Stimulated activated CD8-positive, alpha-beta memory T cell treated with anti-CD3 and anti-CD28 coated beads, Interleukin-7, amount 100 ng/mL, for 4 hours (primary cell): ENCODE measurements around the gene RSBN1.
"Not testable (repeated sequence)": the region's sequence is repeated elsewhere in the genome, so short reads cannot be mapped to it uniquely, and the experiment has no call there.

ENCODE experiments used
- DNase-seq, 2 donors: peaks; one replicate each; pipeline ENCODE4 v3.0.0-alpha.2; 2020; ENCODE audit warnings: low read depth in 2 of 2

Gene RSBN1

DNA sequence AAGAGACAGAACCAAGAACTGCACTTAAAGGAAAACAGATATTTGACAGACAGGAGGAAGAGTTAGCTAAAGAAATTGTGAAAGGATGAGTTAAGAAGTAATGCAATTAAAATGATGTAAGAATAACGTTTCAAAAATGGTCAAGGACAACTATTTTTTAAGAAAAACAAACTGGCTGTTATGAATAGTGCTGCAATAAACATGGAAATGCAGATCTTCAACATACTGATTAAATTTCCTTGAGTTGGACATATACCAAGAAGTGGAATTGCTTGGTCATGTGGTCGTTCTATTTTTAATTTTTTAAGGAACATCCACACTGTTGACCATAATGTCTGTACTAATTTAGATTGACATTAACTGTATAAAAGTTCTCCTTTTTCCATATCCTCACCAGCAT is 29.9 kb downstream of the RSBN1 start:
- no peak for DNase-seq

GRCh38 chr1:113780374-113781146 is 31.7 kb downstream of the RSBN1 start:
- DNase-seq, result no peak

DNA sequence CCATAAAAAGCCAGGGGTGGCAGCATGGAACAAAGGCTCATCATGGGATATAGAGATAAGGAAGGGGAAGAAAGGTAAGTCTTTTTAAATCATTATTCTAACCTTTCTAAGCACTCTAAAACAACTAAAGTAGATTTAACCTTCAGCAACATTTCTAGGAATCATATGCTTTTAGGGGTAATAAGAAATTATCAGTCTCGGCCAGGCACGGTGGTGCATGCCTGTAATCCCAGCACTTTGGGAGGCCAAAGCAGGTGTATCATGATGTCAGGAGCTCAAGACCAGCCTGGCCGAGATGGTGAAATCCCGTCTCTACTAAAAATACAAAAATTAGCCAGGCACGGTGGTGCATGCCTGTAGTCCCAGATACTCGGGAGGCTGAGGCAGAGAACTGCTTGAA is 32.7 kb downstream of the RSBN1 start:
- no peak for DNase-seq

- DNase-seq, result no peak
Observed at GRCh38 chr1:113777561-113777960, 34.7 kb downstream of the RSBN1 start.

GRCh38 chr1:113770031-113770430 is 42.2 kb downstream of the RSBN1 start:
- DNase-seq, result no peak

DNA sequence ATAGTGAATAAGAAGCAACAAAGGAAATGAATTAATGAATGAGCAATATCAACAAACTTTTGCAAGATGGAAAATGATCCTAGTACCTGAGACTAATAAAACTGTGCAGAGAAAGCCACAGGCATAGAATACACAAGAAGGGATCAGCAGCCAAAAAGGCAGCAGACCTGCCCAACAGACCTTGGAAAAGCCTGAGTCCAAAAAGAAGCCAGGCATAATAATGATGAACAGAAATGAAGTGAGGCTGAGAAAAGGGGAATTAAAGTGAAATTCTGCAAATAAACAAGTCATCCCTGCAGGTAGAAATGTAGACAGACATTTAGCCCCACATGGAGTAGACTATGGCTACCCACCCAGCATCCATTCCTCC is 42.7 kb downstream of the RSBN1 start:
- no peak for DNase-seq

GRCh38 chr1:113768916-113769600 is 43.2 kb downstream of the RSBN1 start:
- DNase-seq, result no peak

DNA sequence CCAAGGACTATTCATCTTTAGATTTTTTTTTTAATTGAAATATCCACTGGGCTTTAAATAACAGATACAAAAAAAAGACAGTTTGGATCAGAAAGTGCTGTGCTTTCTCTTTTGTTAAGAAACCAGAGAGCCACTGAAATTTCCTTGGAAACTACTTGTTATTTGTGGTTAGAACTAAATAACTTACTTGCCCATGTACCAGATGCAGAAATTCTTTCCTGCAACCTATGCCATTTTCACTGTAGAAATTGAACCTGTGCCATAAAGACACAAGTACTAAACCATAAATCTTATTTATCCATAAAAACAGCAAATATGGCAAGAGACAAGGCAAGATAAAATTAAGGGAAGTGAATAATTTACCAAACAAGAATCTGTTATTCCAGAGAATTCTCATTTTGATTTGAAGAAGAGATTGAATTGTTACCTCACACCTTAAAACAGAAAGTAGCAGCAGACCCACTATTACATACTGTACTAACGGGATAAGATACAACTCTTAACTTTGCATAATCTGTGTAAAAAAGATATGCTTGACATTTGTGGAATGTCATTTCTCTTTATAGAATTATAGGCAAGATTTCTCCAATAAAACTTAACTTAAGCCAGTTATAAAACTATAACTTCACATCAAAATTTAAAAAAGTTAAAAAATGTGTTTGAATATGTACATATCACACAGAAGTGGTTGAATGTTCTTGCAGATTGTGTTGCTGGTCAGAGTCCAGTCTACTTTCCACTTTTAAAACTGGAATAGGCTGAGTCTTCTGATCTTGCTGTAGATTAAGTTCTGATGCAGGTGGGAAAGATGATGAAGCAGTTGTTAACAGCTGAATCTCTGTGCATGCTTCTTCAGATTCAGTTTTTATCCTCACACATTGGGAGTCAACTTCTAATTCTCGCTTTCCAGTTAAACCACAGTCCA is 46.7 kb downstream of the RSBN1 start:
- no peak for DNase-seq

GRCh38 chr1:113763661-113764060 is 48.6 kb downstream of the RSBN1 start:
- DNase-seq, result no peak

DNA sequence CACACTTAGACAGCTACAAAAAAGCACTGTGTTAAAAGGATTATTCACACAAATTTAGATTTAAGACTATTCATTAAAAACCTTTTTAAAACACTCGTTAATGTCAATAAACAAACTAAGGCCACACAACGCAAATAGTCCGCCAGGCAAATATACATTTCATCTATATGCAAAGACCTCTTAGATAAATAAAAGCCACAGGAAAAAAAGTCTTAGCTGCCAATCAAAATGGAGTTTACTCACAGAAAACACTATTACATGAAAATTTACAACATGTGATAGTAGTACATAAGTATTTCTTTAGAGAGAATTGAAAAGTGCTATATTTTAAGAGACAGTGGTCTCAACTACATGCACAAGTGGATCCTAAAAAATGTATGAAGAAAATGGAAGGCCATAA is 50.3 kb downstream of the RSBN1 start:
- DNase-seq, result no peak

- DNase-seq, result no peak
Observed at GRCh38 chr1:113760102-113761080, 51.9 kb downstream of the RSBN1 start.

GRCh38 chr1:113759333-113760101 is 52.8 kb downstream of the RSBN1 start, which contains the start of gene PHTF1:
Gene PHTF1, minus strand, starts transcription at chr1:113759486. Its CDS starts 783 bp downstream, at chr1:113758703.
- peak; percentile 8 to 55 for DNase-seq

GRCh38 chr1:113758631-113759332 is 53.5 kb downstream of the RSBN1 start:
- DNase-seq, result peak; percentile 2 to 49

DNA sequence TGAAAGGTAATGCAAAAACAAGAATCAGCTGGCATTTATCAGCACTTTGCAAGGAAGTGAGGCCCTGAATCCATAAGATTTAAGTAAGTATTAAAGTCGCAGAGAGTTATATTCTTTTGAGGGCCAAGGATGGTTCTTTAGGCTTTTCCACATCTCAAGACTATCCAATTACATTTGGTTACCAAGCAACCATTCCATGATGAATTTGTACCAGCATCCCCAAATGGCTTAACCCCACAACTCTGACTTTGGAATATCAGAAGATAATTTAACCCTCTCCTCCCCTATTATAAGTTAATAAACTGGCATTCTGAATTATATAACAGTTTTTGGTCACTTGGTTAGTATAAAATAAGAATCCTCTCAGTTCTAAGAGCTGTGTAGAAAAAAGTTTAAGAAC is 55.8 kb downstream of the RSBN1 start:
- DNase-seq, result no peak

GRCh38 chr1:113753333-113753732 is 58.9 kb downstream of the RSBN1 start:
- DNase-seq, result not testable (repeated sequence)

GRCh38 chr1:113751516-113751915 is 60.8 kb downstream of the RSBN1 start:
- DNase-seq, result no peak

DNA sequence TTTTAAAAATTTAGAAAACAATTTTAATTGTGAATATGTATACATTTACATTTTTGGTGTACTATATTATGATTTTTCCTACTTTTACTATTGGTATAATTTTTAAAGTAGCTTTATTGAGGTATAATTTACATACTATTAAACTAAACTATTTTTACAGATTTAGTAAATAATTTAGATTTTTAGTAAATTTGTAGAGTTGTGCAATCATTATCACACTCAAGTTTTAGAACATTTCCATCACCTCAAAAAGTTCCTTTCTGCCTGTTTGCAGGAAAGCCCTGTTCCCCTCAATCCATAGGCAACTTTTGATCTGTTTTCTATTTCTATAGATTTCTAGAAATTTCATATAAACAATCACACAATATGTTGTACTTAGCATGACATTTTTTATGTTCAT is 61.2 kb downstream of the RSBN1 start:
- no peak for DNase-seq

DNA sequence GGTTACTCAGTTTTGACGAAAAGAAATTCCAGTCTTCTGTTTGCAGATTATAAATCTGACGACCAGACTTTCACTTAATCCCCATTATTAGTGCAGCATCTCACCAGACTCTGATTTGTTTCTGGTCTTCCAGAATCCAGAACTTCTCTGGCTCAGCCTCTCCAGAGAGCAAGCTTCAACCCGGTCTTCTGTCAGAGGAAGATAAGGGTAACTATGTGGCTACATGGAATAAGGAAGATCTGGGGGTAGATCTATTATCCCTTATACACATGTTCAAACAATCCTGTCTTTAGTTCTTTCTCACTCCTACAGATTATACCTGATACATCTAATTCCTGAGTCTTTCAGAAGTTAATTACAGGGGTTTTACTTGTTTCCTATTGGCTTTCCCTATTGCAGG is 62.9 kb downstream of the RSBN1 start:
- DNase-seq, result no peak

DNA sequence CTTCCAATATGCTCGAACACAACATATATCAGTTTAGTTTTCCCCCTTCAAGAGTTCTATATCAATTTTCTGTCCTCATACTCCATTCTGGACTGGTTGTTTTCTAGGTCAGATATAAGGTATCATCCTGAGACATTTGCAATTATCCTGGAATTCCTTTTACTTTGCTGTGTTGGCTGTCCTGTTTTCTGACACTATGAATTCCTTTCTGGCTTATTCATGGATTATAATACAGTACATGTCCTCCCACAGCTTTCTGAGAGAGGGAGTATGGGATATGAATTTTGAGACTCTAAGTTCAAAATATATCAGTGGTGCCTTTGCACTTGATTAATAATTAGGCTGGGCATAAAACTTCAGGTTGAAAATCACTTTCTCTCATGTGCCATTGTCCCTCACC is 64.9 kb downstream of the RSBN1 start:
- DNase-seq, result no peak

GRCh38 chr1:113745425-113745824 is 66.9 kb downstream of the RSBN1 start:
- DNase-seq, result no peak
